PC-3 (cell line): ENCODE results near the gene SCART1.

Experiments
- EZH2 ChIP-seq: fragments of 300-600 bp; sonication (generic); IDR thresholded peaks from one replicate; pipeline ENCODE4 v1.6.1; 2017; ENCODE audit warnings: antibody characterized with exemption, mild to moderate bottlenecking, low read length; ENCODE audit not compliant: unreplicated experiment
- TF ChIP-seq, protein P1 (sequence below): fragments of 300-600 bp; sonication (generic); conservative IDR thresholded peaks from 2 replicates; pipeline ENCODE4 v1.5.1; 2017; ENCODE audit warnings: antibody characterized with exemption, low read depth, mild to moderate bottlenecking, low read length

DNA sequence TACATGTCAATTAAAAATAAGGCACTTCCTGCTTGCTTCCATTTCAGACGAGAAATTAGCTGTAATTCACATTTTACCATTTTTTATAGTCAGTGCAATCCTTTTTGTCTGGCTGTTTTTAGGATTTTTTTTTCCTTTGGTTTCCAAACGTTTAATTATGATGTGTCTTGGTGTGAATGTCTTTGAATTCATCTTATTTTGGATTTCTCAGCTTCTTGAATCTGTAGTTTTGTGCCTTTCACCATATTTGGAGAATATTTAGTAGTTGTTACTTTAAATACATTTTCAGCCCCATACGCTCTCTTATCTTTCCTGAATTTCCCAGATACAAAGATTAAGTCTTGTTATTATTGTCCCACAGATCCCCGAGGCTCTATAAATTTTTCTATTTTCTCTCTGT is 2.4 kb upstream of the SCART1 start:
- TF ChIP-seq, protein P1, sequence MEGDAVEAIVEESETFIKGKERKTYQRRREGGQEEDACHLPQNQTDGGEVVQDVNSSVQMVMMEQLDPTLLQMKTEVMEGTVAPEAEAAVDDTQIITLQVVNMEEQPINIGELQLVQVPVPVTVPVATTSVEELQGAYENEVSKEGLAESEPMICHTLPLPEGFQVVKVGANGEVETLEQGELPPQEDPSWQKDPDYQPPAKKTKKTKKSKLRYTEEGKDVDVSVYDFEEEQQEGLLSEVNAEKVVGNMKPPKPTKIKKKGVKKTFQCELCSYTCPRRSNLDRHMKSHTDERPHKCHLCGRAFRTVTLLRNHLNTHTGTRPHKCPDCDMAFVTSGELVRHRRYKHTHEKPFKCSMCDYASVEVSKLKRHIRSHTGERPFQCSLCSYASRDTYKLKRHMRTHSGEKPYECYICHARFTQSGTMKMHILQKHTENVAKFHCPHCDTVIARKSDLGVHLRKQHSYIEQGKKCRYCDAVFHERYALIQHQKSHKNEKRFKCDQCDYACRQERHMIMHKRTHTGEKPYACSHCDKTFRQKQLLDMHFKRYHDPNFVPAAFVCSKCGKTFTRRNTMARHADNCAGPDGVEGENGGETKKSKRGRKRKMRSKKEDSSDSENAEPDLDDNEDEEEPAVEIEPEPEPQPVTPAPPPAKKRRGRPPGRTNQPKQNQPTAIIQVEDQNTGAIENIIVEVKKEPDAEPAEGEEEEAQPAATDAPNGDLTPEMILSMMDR = no peak
- no peak for TF ChIP-seq EZH2
